ENCODE results near the gene VEPH1.
"Not testable (repeated sequence)": the region's sequence is repeated elsewhere in the genome, so short reads cannot be mapped to it uniquely, and the experiment has no call there.

The VEPH1 gene

DNA sequence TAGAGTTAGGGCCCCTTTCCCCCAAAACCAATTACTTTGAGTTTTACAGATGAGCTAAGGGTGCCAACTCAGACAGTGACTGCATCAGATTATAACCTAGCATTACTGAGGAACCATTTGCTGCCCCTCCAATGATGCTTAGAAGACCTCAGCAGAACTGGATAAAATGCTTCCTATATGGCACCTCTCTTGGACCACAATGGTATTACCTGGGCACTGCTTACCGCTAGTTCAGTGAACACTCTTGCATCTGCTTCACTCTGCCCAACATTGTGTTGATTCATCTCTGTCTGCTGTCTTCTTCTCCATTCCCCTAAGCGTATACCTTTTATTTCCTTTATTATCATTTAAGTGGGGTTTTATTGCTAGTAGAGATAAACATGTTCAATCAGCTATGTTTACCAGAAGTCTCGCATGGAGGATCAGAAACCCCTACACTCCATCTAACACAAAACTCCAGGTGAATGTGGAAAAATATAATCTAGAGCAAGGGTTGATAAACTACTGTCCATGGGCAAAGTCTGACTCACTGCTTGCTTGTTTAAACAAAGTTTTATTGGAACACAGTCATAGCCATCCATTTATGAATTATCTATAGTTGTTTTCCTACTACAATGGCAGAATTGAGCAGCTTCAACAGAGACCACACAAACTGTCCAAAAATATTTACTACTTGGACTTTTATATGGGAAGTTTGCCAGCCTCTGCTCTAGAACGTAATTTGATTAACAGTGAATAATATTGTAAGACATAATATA, 166.8 kb downstream of the VEPH1 start:
- DNase-seq = peak; percentile 31

DNA sequence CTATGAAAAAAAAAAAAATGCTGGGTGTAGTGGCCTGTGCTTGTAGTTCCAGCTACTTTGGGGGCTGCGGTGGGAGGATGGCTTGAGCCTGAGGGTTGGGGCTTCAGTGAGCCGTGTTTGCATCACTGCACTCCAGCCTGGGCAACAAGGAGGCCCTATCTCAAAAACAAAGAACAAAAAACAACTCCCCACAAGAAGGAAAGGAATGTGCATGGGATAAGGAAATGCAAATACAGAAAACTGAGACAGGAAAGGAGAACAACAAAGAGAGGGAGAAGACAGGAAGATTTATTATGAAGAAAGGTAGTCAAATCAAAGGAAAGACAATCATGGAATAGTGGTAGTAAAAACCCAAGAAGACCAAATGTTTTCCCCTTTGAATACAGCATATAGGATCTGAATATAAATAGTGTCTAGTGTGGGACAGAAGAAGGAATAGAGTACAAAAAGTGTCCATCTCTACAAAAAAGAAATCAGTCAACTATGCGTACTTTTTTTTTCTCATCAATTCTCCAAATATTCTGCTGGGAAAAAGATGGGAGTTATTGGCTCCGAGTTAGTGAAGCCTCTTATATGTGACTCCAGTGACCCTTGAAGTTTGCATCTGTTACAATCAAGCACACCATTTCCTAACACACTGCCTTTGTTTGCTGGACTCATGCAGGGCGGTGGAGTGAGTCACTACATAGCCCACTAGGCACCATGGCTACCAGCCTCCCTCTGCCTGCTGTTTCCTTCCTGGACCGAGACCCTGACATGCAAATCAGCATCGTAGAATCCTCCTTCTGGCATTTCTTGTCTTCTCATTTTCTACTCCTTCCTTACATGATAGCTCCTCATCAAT, 167.8 kb downstream of the VEPH1 start:
- DNase-seq = peak; percentile 75

DNA sequence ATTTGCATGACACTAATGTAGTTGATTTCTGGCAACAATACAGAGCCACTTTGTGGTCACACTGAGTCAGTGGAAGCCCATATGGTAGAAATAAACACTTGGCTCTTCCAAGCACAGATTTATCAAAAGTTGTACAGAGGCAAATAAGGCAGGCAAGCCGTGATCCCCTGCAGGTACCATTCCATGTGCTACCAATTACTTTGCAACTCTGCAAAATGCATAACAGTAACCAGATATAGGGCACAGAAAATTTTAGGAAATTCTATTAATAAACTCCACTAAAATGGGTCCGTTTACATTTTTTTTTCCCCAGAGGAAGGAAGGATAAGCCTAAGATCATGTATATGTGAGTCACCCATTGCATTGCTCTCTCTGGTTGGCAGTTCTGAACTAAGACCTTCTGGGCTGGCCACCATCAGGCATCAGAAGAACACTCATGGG, 169.6 kb downstream of the VEPH1 start:
- DNase-seq = no peak

DNA sequence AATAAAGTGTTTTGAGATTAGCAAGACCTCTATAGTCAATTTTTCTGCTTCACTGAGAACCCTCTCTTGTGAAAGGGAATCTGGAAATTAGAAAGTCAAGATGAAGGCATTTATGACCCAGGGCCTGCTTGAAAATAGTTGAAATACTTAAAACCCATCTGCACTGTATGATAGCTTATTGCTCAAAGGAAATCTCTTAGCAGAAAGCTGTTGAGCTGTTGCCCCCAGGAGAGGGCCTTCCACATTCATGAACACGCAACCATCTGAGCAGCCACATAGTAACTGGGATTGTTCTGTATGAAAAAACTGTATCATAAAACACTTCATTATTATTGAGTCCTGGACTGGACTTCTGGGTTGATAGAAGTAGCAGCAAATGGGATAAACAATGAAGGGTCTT, 173.0 kb downstream of the VEPH1 start:
- DNase-seq = no peak

DNA sequence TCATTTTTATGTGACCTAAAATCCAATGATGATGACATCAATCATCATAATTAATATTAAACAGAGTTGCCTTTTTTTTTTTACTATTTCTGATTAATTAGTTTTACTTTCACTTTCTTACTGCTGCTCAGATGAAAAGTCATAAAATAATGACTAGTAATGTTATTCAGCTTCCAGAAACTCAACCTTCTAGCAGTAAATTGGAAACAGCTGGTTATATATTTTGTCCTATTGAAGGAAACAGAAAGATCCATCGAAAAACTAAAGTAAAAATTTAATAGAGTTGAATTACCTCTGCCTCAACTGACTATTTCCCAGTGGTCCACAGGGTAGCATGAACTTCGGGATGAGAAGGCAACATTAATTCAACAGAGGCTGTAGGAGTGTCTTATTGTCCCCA, 173.7 kb downstream of the VEPH1 start:
- DNase-seq = no peak

DNA sequence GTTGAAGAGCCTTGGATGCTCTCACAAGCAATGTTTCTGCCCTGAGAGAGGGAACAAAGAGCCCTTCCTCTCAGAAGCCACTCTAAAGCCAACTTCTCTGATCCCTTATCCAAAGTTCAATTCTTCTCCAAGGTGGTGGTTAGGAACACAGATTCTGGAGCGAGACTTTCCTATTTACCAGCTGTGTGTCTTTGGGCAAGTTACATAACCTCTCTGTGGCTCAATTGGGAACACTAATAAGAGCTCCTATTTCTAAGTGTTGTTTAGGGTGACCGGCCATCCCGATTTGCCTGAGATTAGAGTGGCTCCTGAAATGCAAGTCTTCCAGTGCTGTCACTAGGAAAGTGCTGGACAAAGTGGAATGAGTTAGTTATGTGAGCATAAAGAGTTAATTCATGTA, 175.4 kb downstream of the VEPH1 start:
- no peak for DNase-seq

DNA sequence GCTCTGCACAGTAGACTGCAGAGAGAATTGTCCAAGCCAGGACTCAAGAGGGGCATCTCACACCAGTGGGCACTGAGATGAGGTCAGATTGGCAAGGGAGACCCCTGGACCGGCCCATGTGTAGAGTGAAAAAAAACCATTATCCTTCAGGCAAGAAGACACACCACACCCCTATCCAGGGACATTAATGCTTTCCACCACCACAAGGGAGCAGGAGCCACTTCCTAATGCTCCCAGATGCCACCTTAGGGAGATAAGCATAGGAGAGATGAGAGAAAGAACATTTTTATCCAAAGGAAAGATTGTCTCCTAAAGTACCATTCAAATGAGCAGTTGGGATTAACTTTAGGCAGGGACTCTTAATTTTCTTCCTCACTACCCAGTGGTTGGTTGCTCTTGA, 176.2 kb downstream of the VEPH1 start:
- DNase-seq = no peak

DNA sequence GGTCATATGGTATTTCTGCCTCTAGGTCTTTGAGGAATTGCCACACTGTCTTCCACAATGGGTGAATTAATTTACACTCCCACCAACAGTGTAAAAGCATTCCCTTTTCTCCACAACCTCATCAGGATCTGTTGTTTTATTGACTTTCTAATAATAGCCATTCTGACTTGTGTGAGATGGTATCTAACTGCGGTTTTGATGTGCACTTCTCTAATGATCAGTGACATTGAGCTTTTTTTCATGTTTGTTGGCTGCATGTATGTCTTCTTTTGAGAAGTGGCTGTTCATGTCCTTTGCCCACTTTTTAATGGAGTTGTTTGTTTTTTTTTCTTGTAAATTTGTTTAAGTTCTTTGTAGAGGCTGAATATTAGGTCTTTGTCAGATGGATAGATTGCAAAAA, 178.3 kb downstream of the VEPH1 start:
- DNase-seq = not testable (repeated sequence)

DNA sequence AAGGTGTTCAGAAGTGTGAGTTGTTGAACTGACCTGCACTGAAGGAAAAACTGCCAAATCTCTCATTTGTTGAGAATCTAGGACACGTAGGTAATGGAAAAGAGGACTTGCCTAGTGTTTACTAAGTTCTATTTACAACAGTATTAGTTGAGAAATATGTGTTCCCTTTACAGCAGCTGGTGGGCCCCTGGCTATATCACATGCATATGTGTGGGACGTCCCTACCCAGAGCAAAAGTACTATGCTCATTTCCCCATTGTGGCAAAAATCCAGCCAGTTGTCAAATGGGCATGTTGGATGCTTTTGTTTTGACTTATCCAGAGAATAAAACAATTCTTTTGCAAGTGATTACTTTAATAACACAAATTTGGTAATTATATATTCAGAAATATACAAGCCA, 179.9 kb downstream of the VEPH1 start:
- DNase-seq = no peak

DNA sequence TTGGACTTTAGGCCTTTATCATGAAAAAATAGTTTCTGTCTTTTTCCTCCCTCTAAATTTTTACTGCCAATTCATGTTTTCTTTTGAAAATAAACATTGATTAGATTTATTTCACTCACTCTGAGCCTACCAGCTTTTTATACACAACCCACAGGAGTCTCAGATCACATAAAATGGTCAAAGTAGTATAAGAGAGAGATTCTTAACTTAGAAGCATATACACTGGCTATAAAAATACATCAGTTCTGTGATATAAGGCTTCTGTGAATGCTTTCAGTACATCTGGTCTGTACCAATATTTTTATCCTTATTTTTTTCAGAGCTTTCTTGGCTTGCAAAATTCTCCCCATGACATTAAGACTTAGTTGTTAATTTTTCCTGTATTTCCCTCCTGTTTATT, 183.5 kb downstream of the VEPH1 start:
- no peak for DNase-seq

DNA sequence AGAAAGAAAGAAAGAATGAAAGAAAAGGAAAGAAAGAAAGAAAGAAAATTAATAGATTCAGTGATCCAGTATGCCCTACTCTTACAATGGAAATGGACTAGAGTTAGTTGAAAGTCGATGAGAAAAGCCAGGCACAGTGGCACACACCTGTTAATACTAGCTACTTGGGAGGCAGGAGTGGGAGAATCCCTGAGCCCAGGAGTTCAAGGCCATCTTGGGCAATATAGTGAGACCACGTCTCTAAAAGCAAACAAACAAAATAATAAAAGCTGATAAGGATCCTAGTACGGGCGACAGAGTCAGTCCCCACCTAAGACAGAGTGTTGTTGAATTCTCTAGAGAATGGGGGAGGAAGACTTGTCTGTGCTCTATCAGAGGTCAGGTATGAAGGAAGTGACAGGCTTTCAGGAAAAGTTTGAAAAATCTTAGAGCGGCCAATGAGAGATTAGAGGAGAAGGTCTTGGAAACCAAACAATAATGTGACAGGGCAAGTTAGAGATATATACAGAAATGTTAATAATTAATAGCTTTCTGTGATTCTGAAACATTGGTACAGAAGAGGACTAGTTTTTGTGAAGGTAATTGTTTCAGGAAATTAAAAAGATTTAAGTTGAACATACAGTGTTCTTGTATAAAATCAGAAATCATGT, 184.5 kb downstream of the VEPH1 start:
- DNase-seq = no peak

DNA sequence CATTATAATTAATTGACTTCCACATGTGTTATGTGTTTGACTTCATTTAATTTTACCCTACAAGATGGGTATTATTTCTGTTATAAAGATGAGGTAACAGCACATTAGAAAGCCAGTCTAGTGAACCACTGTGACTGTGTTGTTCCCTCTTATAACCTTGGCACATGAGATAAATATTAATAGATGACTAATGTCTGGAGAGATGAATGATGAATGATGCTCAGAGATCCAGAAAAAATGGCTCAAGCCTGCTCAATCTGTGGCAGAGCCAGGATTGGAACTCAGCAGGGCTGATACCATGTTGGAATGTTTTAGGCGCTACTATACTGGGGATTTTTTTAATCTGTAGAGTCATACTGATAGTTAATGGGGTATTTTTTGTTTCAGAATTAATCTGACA, 185.3 kb downstream of the VEPH1 start:
- DNase-seq = no peak

DNA sequence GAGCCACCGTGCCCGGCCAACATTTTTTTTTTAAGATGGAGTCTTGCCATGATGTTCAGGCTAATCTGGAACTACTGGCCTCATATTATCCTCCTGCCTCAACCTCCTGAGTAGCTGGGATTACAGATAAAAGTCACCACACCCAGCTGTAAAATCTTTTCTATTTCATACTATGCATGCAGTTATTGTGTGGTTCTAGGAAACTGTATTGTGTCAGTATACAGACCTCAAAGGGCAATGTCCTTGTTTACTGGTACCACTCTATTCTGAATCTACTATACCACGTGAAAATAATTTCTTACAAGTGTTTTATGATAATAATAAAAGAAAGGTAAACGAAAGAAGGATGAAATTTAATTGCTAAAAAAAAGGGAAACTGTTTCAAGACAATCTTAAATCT, 190.0 kb downstream of the VEPH1 start:
- no peak for DNase-seq

DNA sequence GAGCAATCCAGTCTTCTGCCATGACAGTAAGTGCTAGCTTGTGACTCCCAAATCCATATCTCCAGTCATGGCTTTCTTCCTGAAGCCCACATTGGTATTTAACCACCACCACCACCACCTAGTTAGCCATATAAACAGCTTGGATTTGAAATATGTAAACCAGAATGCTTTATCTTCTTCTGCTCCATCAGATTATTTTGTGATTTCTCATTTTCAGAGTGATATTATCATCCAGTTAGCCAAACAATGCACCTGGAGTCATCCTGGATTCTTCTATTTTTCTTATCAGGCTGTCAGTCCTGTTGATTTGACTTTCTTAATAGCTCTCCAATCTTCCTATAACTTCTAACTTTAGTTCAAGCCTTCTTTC, 190.9 kb downstream of the VEPH1 start:
- no peak for DNase-seq

DNA sequence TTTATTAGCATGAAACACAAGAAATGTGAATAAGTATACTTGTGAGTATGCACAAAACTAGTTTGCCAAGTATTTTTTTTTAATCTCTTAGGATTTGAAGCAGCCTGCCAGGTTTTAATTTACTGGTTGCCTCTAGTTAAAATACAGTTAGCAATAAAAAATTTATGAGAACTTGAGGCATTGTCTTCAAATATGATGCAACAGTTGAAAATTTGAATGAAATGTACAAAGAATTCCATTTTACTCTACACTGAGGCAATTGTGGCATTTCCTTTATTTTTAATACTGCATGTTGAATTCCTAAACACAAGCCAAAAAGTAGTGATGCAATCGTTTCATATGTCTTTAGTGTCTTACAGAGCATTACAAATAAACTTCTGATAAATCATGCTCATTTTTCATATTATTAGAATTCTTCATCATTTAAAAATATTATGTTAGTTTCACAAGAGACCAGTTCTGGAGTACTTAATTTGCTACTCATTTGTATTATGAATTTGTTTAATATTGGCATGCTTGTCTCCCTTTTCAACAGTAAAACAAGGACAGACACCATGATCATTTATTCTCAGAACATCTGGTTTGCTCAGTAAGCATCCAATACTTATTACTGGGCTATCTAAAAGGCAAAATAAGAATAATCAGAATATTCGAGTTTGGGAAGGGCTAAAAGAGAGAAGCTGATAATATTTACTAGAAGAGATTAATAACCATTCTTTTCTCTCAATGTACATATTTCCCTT, 191.4 kb downstream of the VEPH1 start:
- DNase-seq = no peak

DNA sequence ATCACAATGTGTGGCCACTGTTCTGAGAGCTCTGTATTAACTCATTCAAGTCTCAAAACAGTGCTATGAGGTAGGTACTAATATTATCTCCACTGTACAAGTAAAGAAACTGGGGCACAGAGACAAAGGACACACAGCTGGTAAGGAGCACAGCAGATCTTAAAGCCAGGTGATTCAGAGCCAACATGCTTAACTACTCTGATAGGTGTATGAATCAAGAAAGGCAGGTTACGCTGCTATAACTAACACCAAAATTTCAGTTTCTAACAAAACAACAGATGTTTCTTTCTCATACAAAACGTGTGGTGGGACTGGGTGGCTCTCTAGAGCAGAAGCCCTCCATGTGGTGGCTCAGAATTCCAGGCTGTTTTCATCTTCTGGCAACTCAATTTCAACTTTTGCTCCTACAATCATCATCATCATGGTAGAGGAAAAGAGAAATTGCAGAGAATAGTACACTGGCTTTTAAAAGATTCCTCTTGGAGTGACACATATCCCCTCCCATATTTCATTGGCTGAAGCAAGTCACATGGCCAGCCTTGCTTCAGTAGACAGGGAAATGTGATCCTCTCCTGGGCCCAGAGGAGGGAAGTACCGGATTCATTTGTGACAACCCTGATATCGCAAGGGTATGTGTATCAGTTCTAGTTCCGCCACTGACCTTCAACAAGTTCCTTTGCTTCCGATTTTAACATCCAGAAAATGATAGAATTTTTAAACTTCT, 192.7 kb downstream of the VEPH1 start:
- peak; percentile 5 for DNase-seq

DNA sequence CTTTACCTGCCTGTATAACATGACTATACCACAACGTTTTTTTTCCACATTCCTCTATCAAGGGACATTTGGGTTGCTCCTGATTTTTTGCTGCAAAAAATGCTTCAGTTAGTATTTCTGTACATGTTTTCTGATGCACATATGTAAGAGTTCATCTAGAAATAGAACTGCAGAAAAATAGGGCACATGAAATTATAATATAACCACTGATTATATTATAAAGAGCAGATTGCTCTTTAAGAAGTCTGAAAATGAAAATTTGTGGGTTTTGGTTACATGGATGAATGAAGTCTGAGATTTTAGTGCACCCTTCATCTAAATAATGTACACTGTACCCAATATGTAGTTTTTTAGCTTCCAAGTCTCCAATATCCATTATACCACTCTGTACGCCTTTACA, 196.7 kb downstream of the VEPH1 start:
- DNase-seq = no peak

DNA sequence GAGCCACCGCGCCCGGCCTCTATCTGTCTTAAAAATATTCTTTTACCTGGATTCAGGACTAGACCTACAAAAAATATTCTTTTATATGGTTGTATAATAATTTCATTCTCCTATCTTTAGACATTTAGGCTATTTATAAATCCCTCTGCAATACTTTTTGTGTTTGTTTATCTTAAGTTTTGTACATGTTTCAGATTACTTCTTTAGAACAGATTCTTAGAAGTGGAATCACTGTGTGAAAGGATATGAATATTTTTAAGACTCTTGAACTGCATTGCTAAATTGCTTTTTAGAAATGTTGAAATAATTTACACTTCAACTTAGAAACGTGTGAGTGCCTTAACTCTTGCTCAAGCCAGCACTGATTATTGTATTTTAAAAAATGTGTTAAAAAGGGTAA, 197.8 kb downstream of the VEPH1 start:
- no peak for DNase-seq

DNA sequence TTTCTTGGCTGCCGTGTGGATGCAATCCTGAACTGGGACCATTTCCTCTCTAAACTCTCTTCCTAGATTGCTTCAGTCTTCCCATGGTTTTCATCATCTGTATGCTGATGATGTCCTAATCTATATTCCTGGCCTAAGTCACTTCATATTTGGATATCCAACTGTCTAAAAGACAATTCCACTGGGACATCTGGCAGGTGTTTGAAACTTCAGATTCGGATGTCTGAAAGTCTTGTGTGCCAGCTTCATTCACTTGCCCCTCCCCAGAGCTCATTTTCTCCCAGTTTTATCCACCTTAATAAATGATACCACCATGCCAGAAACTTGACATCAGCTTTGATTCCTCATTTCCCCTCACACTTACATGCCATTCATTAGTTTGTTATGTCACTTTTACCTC, 201.5 kb downstream of the VEPH1 start:
- DNase-seq = no peak

DNA sequence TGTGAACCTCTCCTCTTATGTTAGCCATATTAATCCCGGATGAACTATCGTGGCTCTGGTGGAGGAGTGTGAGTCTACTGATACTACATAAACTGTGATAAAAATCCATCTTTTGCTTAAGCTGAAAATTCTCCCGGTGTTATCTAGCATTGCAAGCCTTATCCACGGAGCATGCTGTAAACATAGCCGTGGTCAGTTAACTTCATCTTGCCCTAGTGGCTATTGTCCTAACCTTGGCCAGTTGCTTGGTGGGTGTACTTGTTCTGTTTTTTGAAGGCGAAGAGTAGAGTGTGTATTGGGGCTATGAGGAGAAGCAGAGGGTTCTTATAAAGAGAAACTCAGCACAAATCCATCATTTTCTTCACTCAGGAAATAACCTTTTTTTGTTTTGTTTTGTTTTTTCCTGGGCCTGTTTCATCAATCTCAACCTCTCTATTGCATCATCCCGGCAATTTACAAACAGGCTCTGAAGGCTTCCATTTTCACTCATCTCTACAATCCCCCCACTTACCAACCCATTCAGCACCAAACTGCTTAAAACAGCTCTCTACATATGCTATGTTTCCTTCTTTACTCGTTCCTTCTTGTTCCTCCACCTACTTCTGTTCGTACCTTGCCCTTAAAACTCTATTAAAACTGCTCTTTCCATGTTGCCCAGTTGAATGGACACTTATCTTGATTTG, 202.1 kb downstream of the VEPH1 start:
- DNase-seq = no peak

DNA sequence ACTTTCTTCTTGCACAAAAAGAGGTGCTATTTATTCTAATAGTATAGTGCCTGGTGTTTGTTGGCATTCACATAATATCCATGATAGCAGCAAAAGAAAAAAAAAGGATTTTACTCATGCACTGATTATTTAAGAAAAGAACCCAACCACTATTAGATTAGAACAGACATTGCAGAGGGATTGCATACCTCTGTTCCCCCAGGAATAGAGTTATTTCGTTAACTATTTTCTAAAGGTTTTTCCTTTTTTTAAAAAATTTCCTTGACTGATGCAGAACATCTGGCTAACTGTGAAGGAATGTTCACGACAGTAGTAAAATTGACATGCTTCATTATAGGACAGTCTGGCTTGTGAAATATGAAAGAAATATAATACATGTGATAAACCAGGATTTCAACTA, 203.1 kb downstream of the VEPH1 start:
- no peak for DNase-seq

DNA sequence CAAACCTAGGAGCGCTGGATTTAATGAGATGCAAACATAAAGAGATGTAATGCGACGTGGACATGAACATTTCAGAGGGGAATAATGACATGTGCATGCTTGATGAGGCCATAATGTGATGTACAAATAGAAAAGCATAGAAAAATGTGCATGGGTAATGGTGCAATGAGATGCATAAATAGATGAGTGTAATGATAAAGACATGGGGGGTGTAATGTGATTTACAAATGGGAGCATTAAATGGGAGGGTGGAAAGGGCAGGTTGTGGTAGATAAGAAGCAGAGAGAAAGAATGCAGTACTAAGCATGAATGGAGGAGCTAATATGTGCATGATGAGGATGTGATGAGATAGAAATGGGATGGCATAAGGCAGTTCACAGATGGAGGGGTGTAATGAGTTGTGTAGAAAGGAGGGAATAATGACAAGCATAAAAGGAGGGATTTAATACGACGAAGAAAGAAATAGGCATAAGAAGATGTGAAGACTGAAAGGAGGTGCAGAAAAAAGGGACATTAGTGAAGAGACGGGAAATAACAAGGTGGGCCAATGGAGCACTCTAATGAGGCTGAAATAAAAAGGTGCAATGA, 205.8 kb downstream of the VEPH1 start:
- DNase-seq = no peak

Measured in DMS53 (cell line).